ENCODE results near the gene HPS1. TPM values are rescaled to one million over a fixed set of nuclear protein-coding genes. Genes with fewer than 3 reads are reported as not detected.
A peak's percentile ranks its signal among the peaks of the same experiment; 100 is the strongest.

HPS1 gene
- total RNA-seq, 3 donors from 2014 or later (not counting 1 experiment from before 2014, with no cell fraction given): 92.4 to 103 (median 102) TPM

DNA sequence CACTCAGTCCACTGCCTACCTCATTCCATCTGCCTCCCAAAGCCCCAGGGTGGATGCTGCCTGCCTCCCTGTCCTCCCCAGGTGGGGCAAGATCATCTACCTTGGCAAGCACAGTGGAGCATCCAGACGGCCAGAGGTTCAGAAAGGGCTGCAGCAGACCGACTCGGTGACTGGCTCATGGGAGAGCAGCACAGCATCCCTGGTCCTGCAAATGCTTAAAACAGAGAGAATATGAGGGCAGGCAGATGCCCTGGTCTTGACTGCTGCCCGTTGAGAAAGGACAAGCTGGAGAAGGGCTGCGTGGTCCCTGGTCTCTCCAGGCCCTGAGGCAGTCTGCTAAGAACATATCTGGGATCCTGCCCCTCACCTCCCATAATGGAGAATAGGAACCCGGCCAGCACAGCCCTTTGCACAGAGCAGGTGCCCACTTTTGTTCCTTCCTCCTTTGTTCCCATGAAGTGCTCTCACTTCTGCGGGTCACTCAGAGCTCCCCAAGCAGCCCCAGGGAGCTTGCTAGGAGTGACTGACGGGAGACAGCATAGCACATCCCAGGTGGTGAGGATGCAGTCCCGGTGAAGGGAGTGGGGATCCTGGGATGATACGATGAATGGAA, 1.4 kb downstream of the HPS1 start:
- no peak for ATAC-seq
- peaks cover 0 to 2% of the 10 kb centered on the region in 2 donors for H3K9me3 Mint-ChIP-seq
- peaks cover 25% of the 10 kb centered on the region for H3K36me3 ChIP-seq (ENCODE audit: control insufficient read depth, insufficient read depth, low read length)

DNA sequence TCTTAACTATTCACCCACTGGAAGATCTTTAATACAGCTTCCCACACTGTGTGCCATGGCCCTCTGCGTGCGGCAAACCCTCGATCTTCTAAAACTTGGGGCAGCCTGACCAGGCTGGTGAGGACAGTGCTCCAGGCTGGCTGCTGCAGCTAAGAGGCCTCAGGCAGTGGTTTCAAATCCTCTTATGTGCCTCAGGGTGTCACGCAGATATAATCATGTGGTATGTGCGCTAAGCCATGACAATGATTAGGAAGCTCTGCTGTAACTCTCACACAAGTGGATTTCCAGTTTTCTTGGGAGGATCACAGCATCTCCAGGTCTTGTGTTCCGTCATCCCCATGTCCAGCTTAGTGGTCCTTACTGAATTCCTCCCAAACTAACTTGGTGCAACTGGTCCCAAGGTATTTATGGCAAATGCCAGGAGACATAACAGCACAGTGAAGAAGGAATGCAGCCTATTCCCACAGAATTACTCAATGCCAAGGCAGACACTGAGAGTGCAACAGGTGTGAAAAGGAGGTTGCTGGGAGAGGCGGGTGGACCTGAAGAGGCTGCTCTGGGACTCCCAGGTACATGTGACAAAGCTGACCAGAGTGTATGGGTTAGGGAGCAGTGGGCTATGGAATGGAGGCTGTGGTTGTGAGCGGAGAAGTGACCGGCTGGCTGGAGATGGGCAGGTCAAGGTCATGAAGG, 2.3 kb downstream of the HPS1 start:
- Histone ChIP-seq H3K27ac (ENCODE audit: low read length) (no peak overlapping the region), H3K4me1 (ENCODE audit: control insufficient read depth, insufficient read depth, low read length) (peaks cover 27% of the 10 kb centered on the region), H3K36me3 (ENCODE audit: control insufficient read depth, insufficient read depth, low read length) (peaks cover 26% of the 10 kb centered on the region), H3K27me3 (ENCODE audit: control insufficient read depth, insufficient read depth, low read length) (no peaks in the 10 kb centered on the region), H3K4me3 (ENCODE audit: low read length) (no peak overlapping the region), H3K9me3 (ENCODE audit: control insufficient read depth, insufficient read depth, low read length) (no peaks in the 10 kb centered on the region)
- Mint-ChIP-seq H3K9me3 (peaks cover 0 to 2% of the 10 kb centered on the region in 2 donors), H3K27ac (peak overlapping the region; percentile 83 to 94), H3K36me3 (peaks cover 6% of the 10 kb centered on the region), H3K27me3 (ENCODE audit: low read depth in 2 of 2) (peaks cover 0 to 2% of the 10 kb centered on the region in 2 donors), H3K4me3 (peak overlapping the region; percentile 69), H3K4me1 (peaks cover 54 to 57% of the 10 kb centered on the region in 2 donors)
- intact Hi-C loops (cut with micrococcal nuclease): no loop called here
- 82% methylated on average over 9 of the region's 9 CpGs for WGBS (ENCODE audit: insufficient coverage)
- ATAC-seq (no peak), DNase-seq (no peak)
- TF ChIP-seq, protein P1, sequence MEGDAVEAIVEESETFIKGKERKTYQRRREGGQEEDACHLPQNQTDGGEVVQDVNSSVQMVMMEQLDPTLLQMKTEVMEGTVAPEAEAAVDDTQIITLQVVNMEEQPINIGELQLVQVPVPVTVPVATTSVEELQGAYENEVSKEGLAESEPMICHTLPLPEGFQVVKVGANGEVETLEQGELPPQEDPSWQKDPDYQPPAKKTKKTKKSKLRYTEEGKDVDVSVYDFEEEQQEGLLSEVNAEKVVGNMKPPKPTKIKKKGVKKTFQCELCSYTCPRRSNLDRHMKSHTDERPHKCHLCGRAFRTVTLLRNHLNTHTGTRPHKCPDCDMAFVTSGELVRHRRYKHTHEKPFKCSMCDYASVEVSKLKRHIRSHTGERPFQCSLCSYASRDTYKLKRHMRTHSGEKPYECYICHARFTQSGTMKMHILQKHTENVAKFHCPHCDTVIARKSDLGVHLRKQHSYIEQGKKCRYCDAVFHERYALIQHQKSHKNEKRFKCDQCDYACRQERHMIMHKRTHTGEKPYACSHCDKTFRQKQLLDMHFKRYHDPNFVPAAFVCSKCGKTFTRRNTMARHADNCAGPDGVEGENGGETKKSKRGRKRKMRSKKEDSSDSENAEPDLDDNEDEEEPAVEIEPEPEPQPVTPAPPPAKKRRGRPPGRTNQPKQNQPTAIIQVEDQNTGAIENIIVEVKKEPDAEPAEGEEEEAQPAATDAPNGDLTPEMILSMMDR (IDR thresholded peaks at IDR 0.05): no peak

More for the DNA sequence above, 1.4 kb downstream of the HPS1 start:
- WGBS (ENCODE audit: insufficient coverage): 91% methylated on average over 10 of the region's 10 CpGs
- intact Hi-C loops (cut with micrococcal nuclease): no loop called here
- Mint-ChIP-seq H3K27me3 (ENCODE audit: low read depth in 2 of 2) (peaks cover 3 to 10% of the 10 kb centered on the region in 2 donors), H3K4me3 (peak overlapping the region; percentile 92), H3K36me3 (peaks cover 6% of the 10 kb centered on the region), H3K27ac (peak overlapping the region; percentile 83 to 94), H3K4me1 (peaks cover 49 to 51% of the 10 kb centered on the region in 2 donors)
- no peak overlapping the region for H3K4me3 ChIP-seq (ENCODE audit: low read length)
- no peaks in the 10 kb centered on the region for H3K27me3 ChIP-seq (ENCODE audit: control insufficient read depth, insufficient read depth, low read length)
- H3K4me1 ChIP-seq (ENCODE audit: control insufficient read depth, insufficient read depth, low read length): peaks cover 27% of the 10 kb centered on the region
- TF ChIP-seq, protein P1 (IDR thresholded peaks at IDR 0.05): no peak
- no peak overlapping the region for H3K27ac ChIP-seq (ENCODE audit: low read length)
- DNase-seq: no peak
- no peaks in the 10 kb centered on the region for H3K9me3 ChIP-seq (ENCODE audit: control insufficient read depth, insufficient read depth, low read length)

DNA sequence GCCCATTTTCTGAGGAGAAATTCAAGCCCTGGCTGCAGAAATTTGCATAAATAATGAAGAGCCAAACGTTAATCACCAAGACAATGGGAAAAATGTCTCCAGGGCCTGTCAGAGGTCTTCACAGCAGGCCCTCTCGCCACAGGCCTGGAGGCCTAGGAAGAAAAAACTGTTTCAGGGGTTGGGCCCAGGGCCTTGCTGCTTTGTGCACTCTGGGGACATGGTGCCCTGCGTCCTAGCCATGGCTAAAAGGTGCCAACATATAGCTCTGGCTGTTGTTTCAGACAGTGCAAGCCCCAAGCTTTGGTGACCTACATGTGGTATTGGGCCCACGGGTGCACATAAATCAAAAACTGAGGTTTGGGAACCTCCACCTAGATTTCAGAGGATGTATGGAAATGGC, 8.0 kb downstream of the HPS1 start:
- DNase-seq: no peak
- TF ChIP-seq, protein P1 (IDR thresholded peaks at IDR 0.05): no peak
- WGBS (ENCODE audit: insufficient coverage): 97% methylated on average over 4 of the region's 4 CpGs
- ATAC-seq: no peak
- no peaks in the 10 kb centered on the region for H3K4me1 ChIP-seq (ENCODE audit: control insufficient read depth, insufficient read depth, low read length)
- Mint-ChIP-seq H3K27ac (peak overlapping the region in 1 of 2 donors; percentile 19), H3K9me3 (no peaks in the 10 kb centered on the region), H3K4me3 (no peak overlapping the region), H3K27me3 (ENCODE audit: low read depth in 2 of 2) (no peaks in the 10 kb centered on the region), H3K36me3 (peaks cover 6% of the 10 kb centered on the region), H3K4me1 (peaks cover 45 to 57% of the 10 kb centered on the region in 2 donors)
- no peak overlapping the region for H3K4me3 ChIP-seq (ENCODE audit: low read length)
- no peak overlapping the region for H3K27ac ChIP-seq (ENCODE audit: low read length)
- peaks cover 56% of the 10 kb centered on the region for H3K36me3 ChIP-seq (ENCODE audit: control insufficient read depth, insufficient read depth, low read length)
- intact Hi-C loops (cut with micrococcal nuclease): no loop called here
- no peaks in the 10 kb centered on the region for H3K27me3 ChIP-seq (ENCODE audit: control insufficient read depth, insufficient read depth, low read length)
- no peaks in the 10 kb centered on the region for H3K9me3 ChIP-seq (ENCODE audit: control insufficient read depth, insufficient read depth, low read length)

Data from natural killer cell (primary cell).